Vein endothelial cell (primary cell): Measurements from ENCODE around the gene GJB5. TPM values are rescaled to one million over a fixed set of nuclear protein-coding genes. Genes with fewer than 3 reads are reported as not detected.

ENCODE experiments used
- total RNA-seq: library from RNA; depleted of rRNA; stranded (reverse); fragments of >200 nt; gene quantifications from 2 replicates; pipeline ENCODE4 v1.2.3, GENCODE V29; 2012

Gene GJB5
- not detected in 2 replicates for total RNA-seq

GRCh38 chr1:34754964-34755637 lies at the start of gene GJB5:
TSS of gene GJB5 (plus strand) at chr1:34755047. CDS start at chr1:34757331, 2,284 bp downstream.

GRCh38 chr1:34759503-34760357 lies 4.9 kb downstream of the GJB5 start, which contains the start of gene GJB4:
TSS of gene GJB4 (plus strand) at chr1:34759740. CDS start at chr1:34761255, 1,515 bp downstream.

GRCh38 chr1:34781071-34781843 lies 26.4 kb downstream of the GJB5 start, which contains the start of gene GJB3:
TSS of gene GJB3 (plus strand) at chr1:34781214. CDS start at chr1:34784763, 3,549 bp downstream.

GRCh38 chr1:34792868-34793727 lies 38.3 kb downstream of the GJB5 start, which contains the start of gene GJA4:
TSS of gene GJA4 (plus strand) at chr1:34792999. CDS start at chr1:34794214, 1,215 bp downstream.

Other genes with a start within 250 kb of the GJB5 start
- gene GJB4, start 4.7 kb downstream of the GJB5 start, total RNA-seq, result not detected in 2 replicates
- gene GJB3, start 26.2 kb downstream of the GJB5 start, total RNA-seq, result under 0.01 TPM in 1 of 2 replicates, not detected in the other
- 49.3 and 269 TPM in 2 replicates for gene GJA4, start 38.0 kb downstream of the GJB5 start, total RNA-seq
- gene SMIM12, start 104.7 kb downstream of the GJB5 start, total RNA-seq, result 46.4 and 66.4 TPM in 2 replicates
- gene DLGAP3, start 174.6 kb downstream of the GJB5 start, total RNA-seq, result under 0.01 TPM in 1 of 2 replicates, not detected in the other
- gene TMEM35B, start 230.3 kb downstream of the GJB5 start, total RNA-seq, result 15.8 and 21.9 TPM in 2 replicates